HG02642 (cell line): ENCODE measurements around the gene BCAS2.
"Not testable (repeated sequence)": the region's sequence is repeated elsewhere in the genome, so short reads cannot be mapped to it uniquely, and the experiment has no call there.

Experiments
- ATAC-seq: cut with Tn5 transposase; IDR thresholded peaks from one replicate; pipeline ENCODE4 v1.9.1; 2021; ENCODE audit warnings: mild to moderate bottlenecking; ENCODE audit not compliant: unreplicated experiment, poor library complexity

The BCAS2 gene

DNA sequence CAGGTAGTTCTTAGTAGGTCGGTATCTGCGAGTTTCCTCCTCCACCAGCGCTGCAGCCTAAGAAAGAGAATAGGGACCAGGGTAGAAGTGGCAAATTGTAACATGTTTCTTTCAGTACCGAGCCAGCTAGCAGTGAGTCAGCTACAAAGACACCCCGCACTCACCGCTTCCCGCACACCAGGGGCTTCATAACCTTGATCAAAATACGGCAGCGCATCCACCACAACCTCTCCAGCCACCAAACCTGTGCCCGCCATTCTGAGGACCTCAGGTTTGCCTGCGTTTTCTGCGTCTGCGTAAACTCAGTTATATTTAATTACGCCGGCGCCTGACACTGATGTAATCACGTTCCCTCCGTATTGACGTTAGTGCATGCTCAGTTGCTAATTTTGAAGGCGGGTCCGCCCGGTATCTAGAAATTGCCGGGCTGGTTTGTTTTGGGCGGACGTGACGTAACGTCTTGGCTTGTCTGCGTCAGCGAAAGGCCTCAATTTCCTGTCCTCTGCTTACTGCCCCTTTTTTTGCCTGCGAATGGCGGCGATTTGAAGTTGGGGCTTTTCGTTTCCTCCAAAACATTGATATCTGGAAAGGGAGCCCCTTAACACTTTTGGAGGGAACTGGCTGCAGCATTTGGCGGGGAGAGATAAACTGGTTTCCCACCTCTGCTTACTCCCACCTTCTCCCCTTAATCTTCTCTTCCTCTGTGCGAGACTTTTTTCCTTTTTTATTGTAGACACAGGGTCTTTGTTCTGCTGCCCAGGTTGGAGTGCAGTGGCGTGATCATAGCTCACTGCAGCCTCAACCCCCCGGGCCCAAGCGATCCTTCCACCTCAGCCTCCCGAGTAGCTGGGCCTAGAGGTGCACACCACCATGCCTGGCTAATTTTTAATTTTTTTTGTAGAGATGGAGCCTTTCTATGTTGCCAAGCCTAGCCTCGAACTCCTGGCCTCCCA is at the start of gene BCAS2:
Gene BCAS2 (minus strand): TSS at position 281 of the 953 bp plus-strand sequence. CDS start 24 bp downstream, at position 257.
- peak; percentile 99 for ATAC-seq

GRCh38 chr1:114627107-114627506 is 45.7 kb upstream of the BCAS2 start:
- ATAC-seq, result no peak

GRCh38 chr1:114623364-114623763 is 41.9 kb upstream of the BCAS2 start:
- ATAC-seq, result no peak

- ATAC-seq, result no peak
These were observed 39.0 kb upstream of the BCAS2 start for GRCh38 chr1:114620419-114620818.

- ATAC-seq, result no peak
These were observed 37.2 kb upstream of the BCAS2 start for GRCh38 chr1:114618606-114619005.

DNA sequence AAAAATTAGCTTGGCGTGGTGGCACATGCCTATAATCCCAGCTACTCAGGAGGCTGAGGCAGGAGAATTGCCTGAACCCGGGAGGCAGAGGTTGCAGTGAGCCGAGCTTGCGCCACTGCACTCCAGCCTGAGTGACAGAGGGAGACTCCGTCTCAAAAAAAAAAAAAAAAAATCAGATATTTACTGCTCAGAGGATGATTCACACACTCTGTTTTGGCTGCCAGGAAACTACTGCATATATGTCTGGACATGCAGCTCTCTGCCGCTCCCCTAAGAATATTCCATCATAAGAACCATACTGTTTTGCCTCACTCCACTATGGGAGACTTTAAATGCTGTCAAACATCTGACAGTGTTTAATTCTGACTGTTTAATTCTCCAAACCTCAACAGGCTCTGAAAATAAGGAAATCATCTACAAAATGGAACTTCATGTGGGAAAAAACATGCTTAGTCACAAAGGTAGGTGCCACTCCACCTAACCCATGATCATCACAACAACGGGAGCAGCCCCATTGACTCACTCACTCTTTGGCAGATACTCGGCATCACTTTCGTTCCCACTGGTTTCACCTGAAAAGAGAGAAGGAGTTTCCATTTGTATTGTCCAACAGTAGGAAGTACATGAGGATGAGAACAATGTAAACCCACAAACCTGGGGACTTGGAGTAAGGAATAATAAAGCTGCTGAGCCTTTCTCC is 29.3 kb upstream of the BCAS2 start:
- no peak for ATAC-seq

DNA sequence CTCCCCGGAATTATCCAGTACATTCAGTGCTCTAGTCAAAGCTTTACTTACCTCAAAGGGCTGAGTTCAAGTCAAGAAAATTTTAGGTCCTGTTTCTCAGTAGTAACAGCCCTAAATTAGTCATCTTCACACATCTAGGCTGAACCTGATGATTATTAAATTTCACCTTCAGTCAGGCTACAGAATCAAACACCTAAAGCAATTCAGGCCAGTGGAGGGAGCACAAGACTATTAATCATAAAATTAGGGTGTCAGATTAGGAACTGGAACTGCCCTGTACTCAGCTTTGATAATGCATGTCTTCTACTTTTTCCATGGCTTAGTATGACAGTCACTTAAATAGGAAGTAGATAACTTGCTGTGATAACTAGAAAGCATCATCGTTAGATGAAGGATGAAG is 28.4 kb upstream of the BCAS2 start:
- ATAC-seq, result no peak

DNA sequence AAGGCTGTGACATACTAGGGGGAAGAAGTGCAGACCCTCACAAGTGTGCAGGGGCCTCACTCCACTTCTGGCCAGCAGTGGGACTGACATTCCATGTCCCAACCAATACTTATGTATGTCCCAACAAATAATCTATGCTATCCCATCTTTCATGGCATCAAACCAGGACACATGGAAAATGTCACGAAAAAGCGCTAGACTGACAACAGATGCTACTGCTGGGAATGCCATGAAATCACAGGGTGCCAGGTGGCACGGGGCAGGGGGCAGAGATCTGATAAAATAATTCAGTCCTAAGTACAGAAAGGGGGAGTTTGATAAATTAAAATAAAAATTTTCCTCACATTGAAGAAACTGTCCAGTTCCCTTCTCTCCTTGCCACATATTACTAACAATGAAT is 27.6 kb upstream of the BCAS2 start:
- no peak for ATAC-seq

DNA sequence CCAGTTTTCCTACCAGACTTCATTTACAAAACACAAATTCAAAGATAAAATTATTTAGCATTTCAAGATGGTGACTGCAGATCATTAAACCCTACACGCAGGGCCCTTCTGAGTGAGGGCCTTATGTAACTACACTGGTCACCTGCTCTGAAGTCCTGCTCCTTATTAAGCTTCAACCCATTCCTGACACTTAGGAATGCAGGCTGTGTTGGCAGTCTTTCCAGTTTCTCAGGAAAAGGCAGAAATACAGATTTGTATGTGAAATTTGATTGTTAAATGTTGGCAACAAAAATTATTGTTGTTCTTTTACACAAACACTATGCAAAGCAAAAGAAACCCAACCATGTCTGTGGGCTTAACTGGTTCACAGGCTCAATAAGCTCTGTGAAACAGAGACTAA is 25.8 kb upstream of the BCAS2 start:
- ATAC-seq, result no peak

DNA sequence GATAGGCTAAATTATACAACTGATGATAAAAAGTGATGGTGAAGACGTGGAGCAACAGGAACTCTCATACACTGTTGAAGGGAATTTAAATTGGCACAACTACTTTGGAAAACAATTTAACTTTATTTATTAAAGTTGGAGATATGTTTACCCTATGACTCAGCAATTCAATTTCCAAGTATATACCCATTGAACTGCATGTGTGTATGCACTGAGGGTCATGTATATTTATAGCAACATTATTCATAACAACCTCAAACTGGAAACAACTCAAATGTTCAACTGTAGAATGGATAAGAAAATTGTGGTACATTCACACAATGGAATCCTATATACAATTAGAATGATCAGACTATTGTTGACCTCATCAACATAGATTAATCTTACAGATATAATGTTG is 16.5 kb upstream of the BCAS2 start:
- ATAC-seq, result no peak

GRCh38 chr1:114595602-114596001 is 14.2 kb upstream of the BCAS2 start:
- no peak for ATAC-seq

GRCh38 chr1:114594046-114594445 is 12.6 kb upstream of the BCAS2 start:
- ATAC-seq, result no peak

GRCh38 chr1:114589122-114589521 is 7.7 kb upstream of the BCAS2 start:
- no peak for ATAC-seq

GRCh38 chr1:114588196-114588689 is 6.8 kb upstream of the BCAS2 start:
- ATAC-seq, result no peak

- ATAC-seq, result no peak
These were observed 6.0 kb upstream of the BCAS2 start for GRCh38 chr1:114587203-114587991.

- no peak for ATAC-seq
These were observed 5.2 kb upstream of the BCAS2 start for GRCh38 chr1:114586513-114587047.

DNA sequence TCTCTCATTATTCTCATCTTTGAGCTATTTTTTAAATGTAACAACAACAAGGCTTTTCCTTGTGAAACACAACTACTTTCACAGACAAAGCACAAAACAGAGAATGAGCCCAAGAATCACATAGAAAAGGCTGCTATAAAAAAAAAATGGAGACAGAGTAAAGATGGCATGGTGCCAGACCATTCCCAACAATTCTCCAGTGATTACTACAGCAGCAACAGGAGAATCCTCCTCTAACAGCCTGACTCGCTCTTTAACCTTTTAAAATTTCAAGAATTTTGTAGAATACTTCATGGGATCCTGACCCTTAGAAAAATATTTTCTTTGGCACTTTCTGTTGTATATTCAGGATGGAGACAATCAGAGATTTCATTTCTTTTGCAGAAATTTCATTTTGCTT is 3.8 kb upstream of the BCAS2 start:
- no peak for ATAC-seq

DNA sequence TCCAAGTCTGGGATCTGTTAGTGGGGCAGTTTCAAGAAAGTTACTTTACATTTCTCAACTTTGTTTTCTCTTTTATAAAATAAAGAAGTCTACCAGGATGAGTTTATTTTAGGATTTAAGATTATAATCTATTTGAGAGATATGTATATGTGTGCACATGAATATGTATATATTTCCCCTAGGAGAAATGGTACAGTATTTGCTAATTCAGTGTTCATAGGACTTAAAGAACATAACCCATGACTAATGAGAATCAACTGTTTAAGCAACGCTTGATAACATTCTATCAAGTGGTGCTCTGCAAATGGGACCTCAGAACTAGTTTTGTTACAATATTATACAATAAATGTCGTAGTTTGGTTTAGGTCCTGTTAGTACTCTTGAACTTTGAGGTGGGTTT is 7.0 kb downstream of the BCAS2 start:
- ATAC-seq, result no peak

DNA sequence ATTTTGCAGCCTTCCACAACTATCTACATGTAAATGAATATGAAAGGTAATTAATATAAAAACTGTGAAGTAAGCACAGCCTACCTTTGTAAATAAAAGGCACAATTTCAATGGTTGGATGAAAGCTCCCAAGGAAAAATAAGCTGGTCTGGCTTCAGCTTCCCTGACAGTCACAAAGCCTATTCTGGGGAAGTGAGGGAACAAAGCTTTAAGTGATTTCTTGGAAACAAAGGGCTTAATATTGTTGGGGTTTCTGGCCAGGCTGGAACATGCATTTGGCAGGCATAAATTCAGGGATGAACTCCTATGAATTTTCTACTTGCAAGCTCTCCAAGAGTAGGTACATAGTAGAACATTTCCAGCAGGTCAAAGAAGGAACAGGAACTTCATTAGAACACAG is 17.3 kb downstream of the BCAS2 start:
- no peak for ATAC-seq

DNA sequence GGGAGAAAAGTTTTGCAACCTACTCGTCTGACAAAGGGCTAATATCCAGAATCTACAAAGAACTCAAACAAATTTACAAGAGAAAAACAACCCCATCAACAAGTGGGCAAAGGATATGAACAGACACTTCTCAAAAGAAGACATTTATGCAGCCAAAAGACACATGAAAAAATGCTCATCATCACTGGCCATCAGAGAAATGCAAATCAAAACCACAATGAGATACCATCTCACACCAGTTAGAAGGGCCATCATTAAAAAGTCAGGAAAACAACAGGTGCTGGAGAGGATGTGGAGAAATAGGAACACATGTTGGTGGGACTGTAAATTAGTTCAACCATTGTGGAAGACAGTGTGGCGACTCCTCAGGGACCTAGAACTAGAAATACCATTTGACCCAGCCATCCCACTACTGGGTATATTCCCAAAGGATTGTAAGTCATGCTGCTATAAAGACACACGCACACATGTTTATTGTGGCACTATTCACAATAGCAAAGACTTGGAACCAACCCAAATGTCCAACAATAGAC is 18.4 kb downstream of the BCAS2 start:
- not testable (repeated sequence) for ATAC-seq
